Activated T-cell treated with anti-CD3 and anti-CD28 coated beads, Interleukin-2, amount 50 U/mL, for 4 hours (primary cell): ENCODE measurements around the gene FBXL13. TPM values are rescaled to one million over a fixed set of nuclear protein-coding genes. Genes with fewer than 3 reads are reported as not detected.
"Not testable (repeated sequence)": the region's sequence is repeated elsewhere in the genome, so short reads cannot be mapped to it uniquely, and the experiment has no call there.

Experiments used
- ATAC-seq, 2 donors: fragments of 200-7000 bp; cut with Tn5 transposase; one replicate each; pipeline ENCODE4 v1.10.0; 2021
- DNase-seq: peaks from one replicate; pipeline ENCODE4 v3.0.0-alpha.2; 2020
- H3K27me3 Mint-ChIP-seq: one replicate; pipeline ENCODE4 v1.8.0; 2021; ENCODE audit warnings: low read depth, mixed read lengths
- H3K36me3 Mint-ChIP-seq: one replicate; pipeline ENCODE4 v1.8.0; 2022; ENCODE audit warnings: mixed read lengths; ENCODE audit not compliant: insufficient read depth
- H3K4me1 Mint-ChIP-seq: one replicate; pipeline ENCODE4 v1.8.0; 2021; ENCODE audit warnings: low read depth, mixed read lengths
- H3K4me3 Mint-ChIP-seq: one replicate; pipeline ENCODE4 v1.8.0; 2021; ENCODE audit warnings: mild to moderate bottlenecking, moderate library complexity, mixed read lengths
- H3K9me3 Mint-ChIP-seq: one replicate; pipeline ENCODE4 v1.8.0; 2021; ENCODE audit warnings: mixed read lengths
- total RNA-seq, 3 donors: library from RNA; stranded (reverse); gene quantifications; one replicate each; pipeline ENCODE4 v1.2.1, GENCODE V29; 2021

Gene FBXL13
- total RNA-seq, 3 donors from 2014 or later, result 0.84 to 1.1 (median 0.96) TPM

- no peak overlapping the region for H3K4me3 Mint-ChIP-seq
- no peaks in the 10 kb centered on the region for H3K4me1 Mint-ChIP-seq
- peaks cover 10% of the 10 kb centered on the region for H3K36me3 Mint-ChIP-seq
- DNase-seq (no peak), ATAC-seq (no peak)
- no peaks in the 10 kb centered on the region for H3K27me3 Mint-ChIP-seq
- H3K9me3 Mint-ChIP-seq, result peaks cover 17% of the 10 kb centered on the region
Observed at GRCh38 chr7:102806613-102807012, 268.0 kb downstream of the FBXL13 start.

- H3K36me3 Mint-ChIP-seq, result peaks cover 14% of the 10 kb centered on the region
- not testable (repeated sequence) for DNase-seq, H3K9me3 Mint-ChIP-seq, H3K27me3 Mint-ChIP-seq, H3K4me3 Mint-ChIP-seq, ATAC-seq, H3K4me1 Mint-ChIP-seq
Observed at GRCh38 chr7:102795987-102796595, 278.5 kb downstream of the FBXL13 start.

GRCh38 chr7:102794567-102794966 lies 280.0 kb downstream of the FBXL13 start:
- not testable (repeated sequence) for H3K27me3 Mint-ChIP-seq

GRCh38 chr7:102791831-102792230 lies 282.8 kb downstream of the FBXL13 start:
- H3K4me3 Mint-ChIP-seq, ATAC-seq, DNase-seq, H3K27me3 Mint-ChIP-seq, H3K4me1 Mint-ChIP-seq, H3K9me3 Mint-ChIP-seq: not testable (repeated sequence)
- H3K36me3 Mint-ChIP-seq, result peaks cover 15% of the 10 kb centered on the region

More at GRCh38 chr7:102794567-102794966, 280.0 kb downstream of the FBXL13 start:
- not testable (repeated sequence) for H3K4me1 Mint-ChIP-seq, DNase-seq, H3K4me3 Mint-ChIP-seq, H3K9me3 Mint-ChIP-seq, ATAC-seq
- peaks cover 16% of the 10 kb centered on the region for H3K36me3 Mint-ChIP-seq

GRCh38 chr7:102791367-102791766 lies 283.2 kb downstream of the FBXL13 start:
- H3K4me3 Mint-ChIP-seq, H3K9me3 Mint-ChIP-seq, DNase-seq, ATAC-seq, H3K27me3 Mint-ChIP-seq, H3K4me1 Mint-ChIP-seq: not testable (repeated sequence)
- peaks cover 10% of the 10 kb centered on the region for H3K36me3 Mint-ChIP-seq

- H3K4me3 Mint-ChIP-seq, ATAC-seq, H3K27me3 Mint-ChIP-seq, H3K9me3 Mint-ChIP-seq, H3K4me1 Mint-ChIP-seq, DNase-seq, H3K36me3 Mint-ChIP-seq: not testable (repeated sequence)
Observed at GRCh38 chr7:102790364-102791100, 284.1 kb downstream of the FBXL13 start.

- not testable (repeated sequence) for H3K4me1 Mint-ChIP-seq, H3K4me3 Mint-ChIP-seq, H3K27me3 Mint-ChIP-seq, H3K36me3 Mint-ChIP-seq, ATAC-seq, H3K9me3 Mint-ChIP-seq, DNase-seq
Observed at GRCh38 chr7:102788770-102789169, 285.8 kb downstream of the FBXL13 start.

GRCh38 chr7:102780926-102781325 lies 293.7 kb downstream of the FBXL13 start:
- not testable (repeated sequence) for H3K4me3 Mint-ChIP-seq, ATAC-seq, H3K9me3 Mint-ChIP-seq, H3K27me3 Mint-ChIP-seq, H3K4me1 Mint-ChIP-seq, DNase-seq
- H3K36me3 Mint-ChIP-seq, result peaks cover 11% of the 10 kb centered on the region

- H3K4me1 Mint-ChIP-seq, H3K27me3 Mint-ChIP-seq, ATAC-seq, H3K9me3 Mint-ChIP-seq, H3K4me3 Mint-ChIP-seq, DNase-seq: not testable (repeated sequence)
- peaks cover 12% of the 10 kb centered on the region for H3K36me3 Mint-ChIP-seq
Observed at GRCh38 chr7:102778663-102779062, 295.9 kb downstream of the FBXL13 start.

GRCh38 chr7:102776217-102776616 lies 298.4 kb downstream of the FBXL13 start:
- ATAC-seq, H3K9me3 Mint-ChIP-seq, DNase-seq, H3K4me1 Mint-ChIP-seq, H3K4me3 Mint-ChIP-seq, H3K27me3 Mint-ChIP-seq: not testable (repeated sequence)
- peaks cover 13% of the 10 kb centered on the region for H3K36me3 Mint-ChIP-seq

- ATAC-seq, H3K4me3 Mint-ChIP-seq, H3K4me1 Mint-ChIP-seq, DNase-seq, H3K27me3 Mint-ChIP-seq, H3K36me3 Mint-ChIP-seq, H3K9me3 Mint-ChIP-seq: not testable (repeated sequence)
Observed at GRCh38 chr7:102770467-102770866, 304.1 kb downstream of the FBXL13 start.

GRCh38 chr7:102769657-102770192 lies 304.9 kb downstream of the FBXL13 start:
- H3K4me1 Mint-ChIP-seq, H3K27me3 Mint-ChIP-seq, H3K36me3 Mint-ChIP-seq, H3K9me3 Mint-ChIP-seq, ATAC-seq, DNase-seq, H3K4me3 Mint-ChIP-seq: not testable (repeated sequence)

- H3K4me1 Mint-ChIP-seq, DNase-seq, H3K9me3 Mint-ChIP-seq, H3K27me3 Mint-ChIP-seq, H3K36me3 Mint-ChIP-seq, ATAC-seq, H3K4me3 Mint-ChIP-seq: not testable (repeated sequence)
Observed at GRCh38 chr7:102763295-102763905, 311.2 kb downstream of the FBXL13 start.
